HEK293 (cell line): ENCODE measurements around the gene FSTL5.

Experiments
- CTCF ChIA-PET: fragments of 350-600 bp; formaldehyde crosslinking; extraction: SDS; loops from one replicate; lab custom pipeline; 2021; ENCODE audit warnings: antibody characterized with exemption; lab: Yijun Ruan, JAX
- POLR2A ChIA-PET: fragments of 300-600 bp; formaldehyde crosslinking; extraction: SDS; loops from one replicate; lab custom pipeline; 2020; ENCODE audit warnings: antibody characterized with exemption, inconsistent platforms; lab: Yijun Ruan, JAX
- H3K27ac ChIP-seq: fragments of 200-500 bp; sonication (Bioruptor generic); 2 replicates; pipeline ENCODE4 v1.5.1; 2014; ENCODE audit warnings: low read depth, low read length, control low read depth, inconsistent platforms; ENCODE audit errors: extremely low read depth
- H3K36me3 ChIP-seq, 2 experiments: fragments of 200-500 bp in 1 of 2; sonication (Bioruptor generic) in 1 of 2; 1 replicate in 1 of 2; 2 replicates in 1 of 2; pipeline ENCODE4 v1.5.1; 2014 to 2017; ENCODE audit warnings: inconsistent platforms in 2 of 2, low read length in 2 of 2; ENCODE audit not compliant: control insufficient read depth in 2 of 2, insufficient read depth in 1 of 2
- H3K4me1 ChIP-seq: fragments of 200-500 bp; sonication (Bioruptor generic); 2 replicates; pipeline ENCODE4 v1.5.1; 2014; ENCODE audit warnings: mild to moderate bottlenecking, low read length, inconsistent platforms; ENCODE audit not compliant: control insufficient read depth, insufficient read depth
- H3K4me3 ChIP-seq: 2 replicates; pipeline ENCODE4 v1.5.1; 2011; ENCODE audit warnings: low read depth, mild to moderate bottlenecking, control low read depth, low read length, moderate library complexity
- H3K9me3 ChIP-seq: fragments of 200-500 bp; sonication (Bioruptor generic); 2 replicates; pipeline ENCODE4 v1.5.1; 2014; ENCODE audit warnings: low read depth, low read length, inconsistent platforms; ENCODE audit not compliant: control insufficient read depth, insufficient read depth
- MYNN ChIP-seq: fragments of 450-650 bp; formaldehyde crosslinking; IDR thresholded peaks from 2 replicates; pipeline ENCODE4 v1.5.1; 2016; ENCODE audit warnings: missing biosample characterization, missing genetic modification characterization, borderline replicate concordance
- PATZ1 ChIP-seq: fragments of 450-650 bp; formaldehyde crosslinking; IDR thresholded peaks from 2 replicates; pipeline ENCODE4 v1.5.1; 2016; ENCODE audit warnings: missing biosample characterization, missing genetic modification characterization
- PRDM1 ChIP-seq: fragments of 450-650 bp; formaldehyde crosslinking; IDR thresholded peaks from 2 replicates; pipeline ENCODE4; 2016; ENCODE audit warnings: missing biosample characterization, missing genetic modification characterization
- WT1 ChIP-seq: fragments of 450-650 bp; formaldehyde crosslinking; IDR thresholded peaks from 2 replicates; pipeline ENCODE4 v1.5.1; 2016; ENCODE audit warnings: missing biosample characterization, missing genetic modification characterization
- ZBTB10 ChIP-seq: fragments of 450-650 bp; formaldehyde crosslinking; IDR thresholded peaks from 2 replicates; pipeline ENCODE4 v1.5.1; 2016; ENCODE audit warnings: missing biosample characterization, missing genetic modification characterization
- ZFP3 ChIP-seq: fragments of 450-650 bp; formaldehyde crosslinking; IDR thresholded peaks from 2 replicates; pipeline ENCODE4 v1.5.1; 2016; ENCODE audit warnings: low read depth, missing biosample characterization, missing genetic modification characterization
- ZNF10 ChIP-seq: fragments of 450-650 bp; formaldehyde crosslinking; IDR thresholded peaks from 2 replicates; pipeline ENCODE4 v1.5.1; 2017; ENCODE audit warnings: missing biosample characterization, missing genetic modification characterization
- ZNF114 ChIP-seq: fragments of 450-650 bp; formaldehyde crosslinking; IDR thresholded peaks from 2 replicates; pipeline ENCODE4 v1.5.0; 2017; ENCODE audit warnings: missing biosample characterization, missing genetic modification characterization
- ZNF155 ChIP-seq: fragments of 450-650 bp; formaldehyde crosslinking; IDR thresholded peaks from 2 replicates; pipeline ENCODE4 v1.5.1; 2016; ENCODE audit warnings: missing biosample characterization, missing genetic modification characterization
- ZNF221 ChIP-seq: fragments of 450-650 bp; formaldehyde crosslinking; IDR thresholded peaks from 2 replicates; pipeline ENCODE4 v1.5.1; 2017; ENCODE audit warnings: missing biosample characterization, missing genetic modification characterization, borderline replicate concordance
- ZNF398 ChIP-seq: fragments of 450-650 bp; formaldehyde crosslinking; IDR thresholded peaks from 2 replicates; pipeline ENCODE4 v1.5.1; 2017; ENCODE audit warnings: missing biosample characterization, missing genetic modification characterization
- ZNF449 ChIP-seq: fragments of 450-650 bp; formaldehyde crosslinking; IDR thresholded peaks from 2 replicates; pipeline ENCODE4 v1.5.1; 2017; ENCODE audit warnings: missing biosample characterization, mild to moderate bottlenecking, missing genetic modification characterization, moderate library complexity
- ZNF514 ChIP-seq: fragments of 450-650 bp; formaldehyde crosslinking; IDR thresholded peaks from 2 replicates; pipeline ENCODE4 v1.5.1; 2016; ENCODE audit warnings: missing biosample characterization, missing genetic modification characterization
- ZNF626 ChIP-seq: fragments of 450-650 bp; sonication (Bioruptor Pico); formaldehyde crosslinking; IDR thresholded peaks from 2 replicates; pipeline ENCODE4 v1.5.1; 2018; ENCODE audit warnings: missing biosample characterization, missing genetic modification characterization, inconsistent platforms
- ZNF654 ChIP-seq: fragments of 450-650 bp; formaldehyde crosslinking; IDR thresholded peaks from 2 replicates; pipeline ENCODE4 v1.5.1; 2016; ENCODE audit warnings: low read depth, missing biosample characterization, missing genetic modification characterization
- ZNF677 ChIP-seq: fragments of 450-650 bp; IDR thresholded peaks from 2 replicates; pipeline ENCODE4 v1.5.0; 2018; ENCODE audit warnings: missing biosample characterization, mild to moderate bottlenecking, missing genetic modification characterization, moderate library complexity
- ZNF777 ChIP-seq: fragments of 450-650 bp; formaldehyde crosslinking; IDR thresholded peaks from 2 replicates; pipeline ENCODE4 v1.5.1; 2017; ENCODE audit warnings: missing biosample characterization, missing genetic modification characterization, borderline replicate concordance
- ZNF791 ChIP-seq: fragments of 450-650 bp; formaldehyde crosslinking; IDR thresholded peaks from 2 replicates; pipeline ENCODE4 v1.5.1; 2016; ENCODE audit warnings: missing biosample characterization, missing genetic modification characterization
- ZSCAN18 ChIP-seq: fragments of 450-650 bp; formaldehyde crosslinking; IDR thresholded peaks from 2 replicates; pipeline ENCODE4 v1.5.1; 2016; ENCODE audit warnings: missing biosample characterization, missing genetic modification characterization
- ZXDB ChIP-seq: fragments of 450-650 bp; formaldehyde crosslinking; IDR thresholded peaks from 2 replicates; pipeline ENCODE4 v1.5.1; 2016; ENCODE audit warnings: missing biosample characterization, missing genetic modification characterization

The FSTL5 gene

DNA sequence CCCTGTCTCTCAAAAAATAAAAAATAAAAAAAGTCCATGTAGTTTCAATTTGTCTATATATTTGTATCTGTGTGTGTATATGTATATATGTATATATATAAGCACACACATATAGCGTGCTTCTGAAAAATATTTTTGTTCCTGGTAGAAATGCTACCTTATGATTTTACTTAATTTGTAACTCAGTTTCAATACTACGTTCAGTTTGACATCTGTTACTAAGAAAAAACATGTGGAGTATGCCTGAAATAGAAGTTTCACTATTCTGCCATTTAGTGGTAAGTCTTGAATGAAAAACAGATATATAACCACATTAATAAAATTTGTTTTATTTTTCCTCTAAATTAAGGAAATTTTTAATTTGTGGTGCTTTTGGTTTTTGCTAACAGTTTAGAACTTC lies 14.2 kb downstream of the FSTL5 start:
- Histone ChIP-seq H3K4me1 (no peaks in the 10 kb centered on the region), H3K9me3 (no peaks in the 10 kb centered on the region), H3K4me3 (no peak overlapping the region), H3K36me3 (no peaks in the 10 kb centered on the region), H3K27ac (no peak overlapping the region)
- ChIA-PET POLR2A (no interaction called here), CTCF (no interaction called here)
- TF ChIP-seq ZNF10 = no peak
- no peak for TF ChIP-seq ZNF677 (tag by site-specific recombination)
- TF ChIP-seq PRDM1 (tag by site-specific recombination) = no peak
- TF ChIP-seq ZNF626 = no peak
- no peak for TF ChIP-seq ZNF791 (tag by site-specific recombination)

- no peak overlapping the region for H3K27ac ChIP-seq
- TF ChIP-seq ZBTB10 (tag by site-specific recombination) (no peak), ZNF777 (tag by site-specific recombination) (no peak), PATZ1 (tag by site-specific recombination) (no peak), ZNF398 (tag by site-specific recombination) (no peak), ZSCAN18 (tag by site-specific recombination) (no peak), ZNF654 (tag by site-specific recombination) (no peak), ZNF114 (tag by site-specific recombination) (no peak), ZNF155 (no peak), MYNN (tag by site-specific recombination) (no peak), ZNF221 (tag by site-specific recombination) (no peak), ZNF449 (tag by site-specific recombination) (no peak), ZFP3 (no peak), WT1 (tag by site-specific recombination) (no peak), ZNF514 (tag by site-specific recombination) (no peak), ZXDB (no peak)
- H3K4me3 ChIP-seq = no peak overlapping the region
- CTCF ChIA-PET = interaction anchor here (0.6 kb wide), 1 partner anchor 109 kb away, joined by 3 read pairs; no protein-coding TSS in a partner anchor
- H3K4me1 ChIP-seq = no peaks in the 10 kb centered on the region
- H3K9me3 ChIP-seq = no peaks in the 10 kb centered on the region
- POLR2A ChIA-PET = no interaction called here
- no peaks in the 10 kb centered on the region for H3K36me3 ChIP-seq
Measured at GRCh38 chr4:162140051-162140683, 23.6 kb downstream of the FSTL5 start.
